K562 (cell line): ENCODE results near the gene MAK. TPM values are rescaled to one million over a fixed set of nuclear protein-coding genes. Genes with fewer than 3 reads are reported as not detected.
A peak's percentile ranks its signal among the peaks of the same experiment; 100 is the strongest.

Source experiments
- BMI1 ChIP-seq: fragments of 150-350 bp; IDR thresholded peaks from 2 replicates; pipeline ENCODE4 v1.6.1; 2014; ENCODE audit warnings: low read length
- FOSL1 ChIP-seq: fragments of 200-800 bp; sonication (Bioruptor generic); conservative IDR thresholded peaks from 2 replicates; pipeline ENCODE4 v1.6.1; 2016; ENCODE audit warnings: missing genetic modification characterization, missing compliant biosample characterization
- HMGN3 ChIP-seq: IDR thresholded peaks from 2 replicates; pipeline ENCODE4 v1.6.1; 2011; ENCODE audit warnings: borderline replicate concordance, low read depth, mild to moderate bottlenecking, mixed read lengths, low read length; ENCODE audit not compliant: insufficient read length; ENCODE audit errors: extremely low read depth
- KLF1 ChIP-seq: fragments of 450-650 bp; IDR thresholded peaks from 2 replicates; pipeline ENCODE4 v1.6.1; 2016; ENCODE audit warnings: missing genetic modification characterization, missing compliant biosample characterization
- MIER1 ChIP-seq: fragments of 450-650 bp; IDR thresholded peaks from 2 replicates; pipeline ENCODE4 v1.6.1; 2016; ENCODE audit warnings: antibody characterized with exemption, mild to moderate bottlenecking, low read depth
- MYC ChIP-seq, 2 experiments: fragments of 250-450 bp in 1 of 2; sonication (Bioruptor Pico) in 1 of 2; IDR thresholded peaks; 2 replicates each; pipeline versions ENCODE4 v1.5.1 to v1.6.1; 2012 to 2021; ENCODE audit warnings: low read depth in 2 of 2, borderline replicate concordance in 1 of 2, improper control_type of control experiment in 1 of 2, low read length in 1 of 2, mild to moderate bottlenecking in 1 of 2, moderate library complexity in 1 of 2
- RUNX1 ChIP-seq: sonication (generic); IDR thresholded peaks from 2 replicates; pipeline ENCODE4 v1.6.1; 2016; ENCODE audit warnings: antibody characterized with exemption, low read depth
- SAFB2 ChIP-seq: fragments of 200-400 bp; formaldehyde crosslinking; IDR thresholded peaks from 2 replicates; pipeline ENCODE4 v1.6.1; 2018; ENCODE audit warnings: borderline replicate concordance, low read length, low read depth, moderate library complexity; ENCODE audit not compliant: severe bottlenecking
- SRSF9 ChIP-seq: fragments of 200-400 bp; formaldehyde crosslinking; IDR thresholded peaks from 2 replicates; pipeline ENCODE4 v1.6.1; 2017; ENCODE audit warnings: low read depth, low read length, borderline replicate concordance
- TAL1 ChIP-seq: fragments of 450-650 bp; IDR thresholded peaks from 2 replicates; pipeline ENCODE4 v1.6.1; 2016; ENCODE audit warnings: mild to moderate bottlenecking
- ZBTB1 ChIP-seq: sonication (generic); formaldehyde crosslinking; IDR thresholded peaks from 2 replicates; pipeline ENCODE4 v1.8.1; 2023; ENCODE audit warnings: missing genetic modification reagents, low read depth, mild to moderate bottlenecking, borderline replicate concordance
- ZBTB17 ChIP-seq: fragments of 450-650 bp; formaldehyde crosslinking; IDR thresholded peaks from 2 replicates; pipeline ENCODE4 v1.4.0; 2020; ENCODE audit warnings: mild to moderate bottlenecking
- ZNF316 ChIP-seq: fragments of 450-650 bp; IDR thresholded peaks from 2 replicates; pipeline ENCODE4 v1.6.1; 2016
- ZNF444 ChIP-seq: fragments of 250-450 bp; sonication (Bioruptor Pico); IDR thresholded peaks from 2 replicates; pipeline ENCODE4 v1.4.0; 2020; ENCODE audit warnings: mild to moderate bottlenecking, moderate library complexity
- polyA plus RNA-seq, 8 experiments: library from polyadenylated mRNA; depleted of rRNA in 4 of 8; stranded (reverse) in 5 of 8; unstranded in 3 of 8; fragments of >200 nt; fragmentation: Nextera tagmentation in 2 of 8; fragmentation: Illumina TruSeq in 1 of 8; extraction: Ambion mirVana in 2 of 8; extraction: Trizol in 1 of 8; gene quantifications; 2 replicates each; pipeline versions ENCODE4 v1.2.1 to v1.2.3, GENCODE V29; 2011 to 2014; ENCODE audit warnings: inconsistent platforms in 1 of 8, missing spikeins in 1 of 8
- total RNA-seq, 7 experiments: library from RNA; depleted of rRNA in 6 of 7; stranded (reverse); fragments of >200 nt in 6 of 7; fragmentation: Illumina TruSeq in 2 of 7; extraction: Trizol in 2 of 7; gene quantifications; 2 replicates each; pipeline versions ENCODE4 v1.2.1 to v1.2.3, GENCODE V29; 2011 to 2021; ENCODE audit warnings: low replicate concordance in 1 of 7
- TF ChIP-seq, protein P1 (sequence below): fragments of 450-650 bp; formaldehyde crosslinking; IDR thresholded peaks from 2 replicates; pipeline ENCODE4 v1.4.0; 2020; ENCODE audit warnings: mild to moderate bottlenecking, moderate library complexity
- TF ChIP-seq, protein P2 (sequence below): fragments of 450-650 bp; conservative IDR thresholded peaks from 2 replicates; pipeline ENCODE4 v1.6.1; 2016; ENCODE audit warnings: missing genetic modification characterization, low read depth, mild to moderate bottlenecking, missing compliant biosample characterization, moderate library complexity
- TF ChIP-seq, protein P3 (sequence below): sonication (generic); formaldehyde crosslinking; IDR thresholded peaks from 2 replicates; pipeline ENCODE4 v1.8.1; 2023; ENCODE audit warnings: mild to moderate bottlenecking, missing genetic modification reagents
- TF ChIP-seq, protein P4 (sequence below): fragments of 150-350 bp; conservative IDR thresholded peaks from 2 replicates; pipeline ENCODE4 v1.6.1; 2014; ENCODE audit warnings: low read length
- TF ChIP-seq, protein P5 (sequence below): fragments of 250-450 bp; sonication (Bioruptor Pico); IDR thresholded peaks from 2 replicates; pipeline ENCODE4 v1.8.0; 2021; ENCODE audit warnings: borderline replicate concordance, mild to moderate bottlenecking, moderate library complexity; ENCODE audit not compliant: poor library complexity, severe bottlenecking

The MAK gene
- total and polyA plus RNA-seq, 9 of the 15 experiments (the other 6 are each of a cell fraction or from before 2014, with no cell fraction given): 0.25 to 1.1 (median 0.53) TPM

DNA sequence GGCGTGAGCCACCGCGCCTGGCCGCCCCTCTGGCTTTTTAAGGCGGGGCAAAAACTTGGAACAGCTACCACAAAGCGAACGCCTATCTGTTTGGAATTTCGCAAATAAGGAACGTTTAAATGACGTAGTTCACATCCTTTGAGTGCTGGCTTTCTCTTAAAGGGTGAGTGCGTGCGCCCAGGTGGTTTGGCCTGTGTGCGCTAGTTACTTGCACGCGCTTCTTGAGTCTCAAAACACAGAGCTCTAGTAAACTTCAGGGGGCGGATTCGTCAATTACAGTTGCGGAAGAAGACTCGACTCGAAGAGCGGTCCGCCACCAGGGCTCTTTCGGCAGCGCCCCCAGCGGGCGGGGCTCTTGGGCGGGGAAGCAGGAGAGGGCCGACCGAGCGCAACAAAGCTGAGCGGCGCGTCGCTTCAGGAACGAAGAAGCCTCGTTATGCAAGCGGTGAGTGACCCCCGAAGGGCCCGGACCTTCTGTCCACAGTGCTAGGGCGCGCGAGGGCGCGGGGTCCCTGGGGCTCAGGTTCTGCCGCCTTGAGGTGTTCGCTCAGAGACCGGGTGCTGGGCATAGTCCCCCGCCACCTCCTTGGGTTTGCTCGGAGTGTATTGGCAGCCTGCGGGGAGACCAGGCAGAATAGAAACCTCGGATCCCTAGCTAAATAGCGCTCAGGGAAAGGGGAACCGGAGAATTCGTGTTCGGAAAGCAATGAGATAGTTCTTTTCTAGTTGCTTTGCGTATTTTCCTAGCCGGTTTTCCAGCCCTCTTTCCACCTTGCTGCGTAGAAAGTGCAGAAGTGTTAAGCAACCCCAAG, 48.6 kb upstream of the MAK start, which contains the start of gene SYCP2L (continued):
- TF ChIP-seq, protein P1, sequence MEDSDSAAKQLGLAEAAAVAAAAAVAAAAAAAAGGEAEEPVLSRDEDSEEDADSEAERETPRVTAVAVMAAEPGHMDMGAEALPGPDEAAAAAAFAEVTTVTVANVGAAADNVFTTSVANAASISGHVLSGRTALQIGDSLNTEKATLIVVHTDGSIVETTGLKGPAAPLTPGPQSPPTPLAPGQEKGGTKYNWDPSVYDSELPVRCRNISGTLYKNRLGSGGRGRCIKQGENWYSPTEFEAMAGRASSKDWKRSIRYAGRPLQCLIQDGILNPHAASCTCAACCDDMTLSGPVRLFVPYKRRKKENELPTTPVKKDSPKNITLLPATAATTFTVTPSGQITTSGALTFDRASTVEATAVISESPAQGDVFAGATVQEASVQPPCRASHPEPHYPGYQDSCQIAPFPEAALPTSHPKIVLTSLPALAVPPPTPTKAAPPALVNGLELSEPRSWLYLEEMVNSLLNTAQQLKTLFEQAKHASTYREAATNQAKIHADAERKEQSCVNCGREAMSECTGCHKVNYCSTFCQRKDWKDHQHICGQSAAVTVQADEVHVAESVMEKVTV: no peak
- peak; percentile 89 for TF ChIP-seq HMGN3
- TF ChIP-seq KLF1 (tag): peak; percentile 69
- TF ChIP-seq, protein P2, sequence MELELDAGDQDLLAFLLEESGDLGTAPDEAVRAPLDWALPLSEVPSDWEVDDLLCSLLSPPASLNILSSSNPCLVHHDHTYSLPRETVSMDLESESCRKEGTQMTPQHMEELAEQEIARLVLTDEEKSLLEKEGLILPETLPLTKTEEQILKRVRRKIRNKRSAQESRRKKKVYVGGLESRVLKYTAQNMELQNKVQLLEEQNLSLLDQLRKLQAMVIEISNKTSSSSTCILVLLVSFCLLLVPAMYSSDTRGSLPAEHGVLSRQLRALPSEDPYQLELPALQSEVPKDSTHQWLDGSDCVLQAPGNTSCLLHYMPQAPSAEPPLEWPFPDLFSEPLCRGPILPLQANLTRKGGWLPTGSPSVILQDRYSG: no peak
- TF ChIP-seq BMI1: no peak
- TF ChIP-seq ZBTB17 (CRISPR knock-in tag): peak; percentile 37; the same call in 1 of the 2 replicates
- TF ChIP-seq, protein P3, sequence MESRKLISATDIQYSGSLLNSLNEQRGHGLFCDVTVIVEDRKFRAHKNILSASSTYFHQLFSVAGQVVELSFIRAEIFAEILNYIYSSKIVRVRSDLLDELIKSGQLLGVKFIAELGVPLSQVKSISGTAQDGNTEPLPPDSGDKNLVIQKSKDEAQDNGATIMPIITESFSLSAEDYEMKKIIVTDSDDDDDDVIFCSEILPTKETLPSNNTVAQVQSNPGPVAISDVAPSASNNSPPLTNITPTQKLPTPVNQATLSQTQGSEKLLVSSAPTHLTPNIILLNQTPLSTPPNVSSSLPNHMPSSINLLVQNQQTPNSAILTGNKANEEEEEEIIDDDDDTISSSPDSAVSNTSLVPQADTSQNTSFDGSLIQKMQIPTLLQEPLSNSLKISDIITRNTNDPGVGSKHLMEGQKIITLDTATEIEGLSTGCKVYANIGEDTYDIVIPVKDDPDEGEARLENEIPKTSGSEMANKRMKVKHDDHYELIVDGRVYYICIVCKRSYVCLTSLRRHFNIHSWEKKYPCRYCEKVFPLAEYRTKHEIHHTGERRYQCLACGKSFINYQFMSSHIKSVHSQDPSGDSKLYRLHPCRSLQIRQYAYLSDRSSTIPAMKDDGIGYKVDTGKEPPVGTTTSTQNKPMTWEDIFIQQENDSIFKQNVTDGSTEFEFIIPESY: peak; percentile 61
- no peak for TF ChIP-seq MIER1
- no peak for TF ChIP-seq TAL1
- TF ChIP-seq, protein P4, sequence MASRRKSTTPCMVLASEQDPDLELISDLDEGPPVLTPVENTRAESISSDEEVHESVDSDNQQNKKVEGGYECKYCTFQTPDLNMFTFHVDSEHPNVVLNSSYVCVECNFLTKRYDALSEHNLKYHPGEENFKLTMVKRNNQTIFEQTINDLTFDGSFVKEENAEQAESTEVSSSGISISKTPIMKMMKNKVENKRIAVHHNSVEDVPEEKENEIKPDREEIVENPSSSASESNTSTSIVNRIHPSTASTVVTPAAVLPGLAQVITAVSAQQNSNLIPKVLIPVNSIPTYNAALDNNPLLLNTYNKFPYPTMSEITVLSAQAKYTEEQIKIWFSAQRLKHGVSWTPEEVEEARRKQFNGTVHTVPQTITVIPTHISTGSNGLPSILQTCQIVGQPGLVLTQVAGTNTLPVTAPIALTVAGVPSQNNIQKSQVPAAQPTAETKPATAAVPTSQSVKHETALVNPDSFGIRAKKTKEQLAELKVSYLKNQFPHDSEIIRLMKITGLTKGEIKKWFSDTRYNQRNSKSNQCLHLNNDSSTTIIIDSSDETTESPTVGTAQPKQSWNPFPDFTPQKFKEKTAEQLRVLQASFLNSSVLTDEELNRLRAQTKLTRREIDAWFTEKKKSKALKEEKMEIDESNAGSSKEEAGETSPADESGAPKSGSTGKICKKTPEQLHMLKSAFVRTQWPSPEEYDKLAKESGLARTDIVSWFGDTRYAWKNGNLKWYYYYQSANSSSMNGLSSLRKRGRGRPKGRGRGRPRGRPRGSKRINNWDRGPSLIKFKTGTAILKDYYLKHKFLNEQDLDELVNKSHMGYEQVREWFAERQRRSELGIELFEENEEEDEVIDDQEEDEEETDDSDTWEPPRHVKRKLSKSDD: no peak
- TF ChIP-seq ZNF444 (CRISPR knock-in tag): no peak
- no peak for TF ChIP-seq ZBTB1 (CRISPR knock-in tag)
- TF ChIP-seq SRSF9: no peak
- no peak for TF ChIP-seq ZNF316
- TF ChIP-seq, protein P5, sequence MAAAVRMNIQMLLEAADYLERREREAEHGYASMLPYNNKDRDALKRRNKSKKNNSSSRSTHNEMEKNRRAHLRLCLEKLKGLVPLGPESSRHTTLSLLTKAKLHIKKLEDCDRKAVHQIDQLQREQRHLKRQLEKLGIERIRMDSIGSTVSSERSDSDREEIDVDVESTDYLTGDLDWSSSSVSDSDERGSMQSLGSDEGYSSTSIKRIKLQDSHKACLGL (CRISPR knock-in tag): no peak
- peak; percentile 93 for TF ChIP-seq MYC (IDR thresholded peaks at IDR 0.05; ENCODE audit: low read depth, low read length)
- 0 out of 2 replicates have a peak, but pooled peaks have one; percentile 30 for TF ChIP-seq MYC (CRISPR knock-in tag; IDR thresholded peaks at IDR 0.05; ENCODE audit: borderline replicate concordance, low read depth)
- TF ChIP-seq RUNX1: no peak
- no peak for TF ChIP-seq FOSL1 (tag)
- no peak for TF ChIP-seq SAFB2
